Measurements from ENCODE around the gene PFDN2. TPM values are rescaled to one million over a fixed set of nuclear protein-coding genes. Genes with fewer than 3 reads are reported as not detected.

Gene PFDN2
- total and polyA plus RNA-seq, 2 experiments from 2014 or later, result 45.6 to 352 TPM

DNA sequence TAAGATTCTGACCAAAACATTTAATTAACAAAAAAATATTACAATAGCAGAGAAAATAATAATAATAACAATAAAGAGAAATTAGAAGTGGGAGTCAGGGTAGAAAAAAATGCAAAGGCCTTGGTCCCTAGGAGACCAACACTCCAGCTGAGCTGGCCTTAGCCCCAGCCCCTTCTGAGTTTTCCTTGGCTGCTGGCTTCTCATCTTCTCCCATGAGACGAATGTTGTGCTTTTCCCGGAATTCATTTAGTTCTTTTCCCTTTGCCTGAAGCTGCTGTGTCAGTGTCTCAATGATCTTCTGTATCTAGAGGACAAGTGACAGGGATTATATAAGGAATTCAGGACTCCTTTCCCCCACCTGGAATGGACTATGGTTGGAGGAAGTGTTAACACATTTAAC, 17.3 kb downstream of the PFDN2 start (continued):
- TF ChIP-seq, protein P1, sequence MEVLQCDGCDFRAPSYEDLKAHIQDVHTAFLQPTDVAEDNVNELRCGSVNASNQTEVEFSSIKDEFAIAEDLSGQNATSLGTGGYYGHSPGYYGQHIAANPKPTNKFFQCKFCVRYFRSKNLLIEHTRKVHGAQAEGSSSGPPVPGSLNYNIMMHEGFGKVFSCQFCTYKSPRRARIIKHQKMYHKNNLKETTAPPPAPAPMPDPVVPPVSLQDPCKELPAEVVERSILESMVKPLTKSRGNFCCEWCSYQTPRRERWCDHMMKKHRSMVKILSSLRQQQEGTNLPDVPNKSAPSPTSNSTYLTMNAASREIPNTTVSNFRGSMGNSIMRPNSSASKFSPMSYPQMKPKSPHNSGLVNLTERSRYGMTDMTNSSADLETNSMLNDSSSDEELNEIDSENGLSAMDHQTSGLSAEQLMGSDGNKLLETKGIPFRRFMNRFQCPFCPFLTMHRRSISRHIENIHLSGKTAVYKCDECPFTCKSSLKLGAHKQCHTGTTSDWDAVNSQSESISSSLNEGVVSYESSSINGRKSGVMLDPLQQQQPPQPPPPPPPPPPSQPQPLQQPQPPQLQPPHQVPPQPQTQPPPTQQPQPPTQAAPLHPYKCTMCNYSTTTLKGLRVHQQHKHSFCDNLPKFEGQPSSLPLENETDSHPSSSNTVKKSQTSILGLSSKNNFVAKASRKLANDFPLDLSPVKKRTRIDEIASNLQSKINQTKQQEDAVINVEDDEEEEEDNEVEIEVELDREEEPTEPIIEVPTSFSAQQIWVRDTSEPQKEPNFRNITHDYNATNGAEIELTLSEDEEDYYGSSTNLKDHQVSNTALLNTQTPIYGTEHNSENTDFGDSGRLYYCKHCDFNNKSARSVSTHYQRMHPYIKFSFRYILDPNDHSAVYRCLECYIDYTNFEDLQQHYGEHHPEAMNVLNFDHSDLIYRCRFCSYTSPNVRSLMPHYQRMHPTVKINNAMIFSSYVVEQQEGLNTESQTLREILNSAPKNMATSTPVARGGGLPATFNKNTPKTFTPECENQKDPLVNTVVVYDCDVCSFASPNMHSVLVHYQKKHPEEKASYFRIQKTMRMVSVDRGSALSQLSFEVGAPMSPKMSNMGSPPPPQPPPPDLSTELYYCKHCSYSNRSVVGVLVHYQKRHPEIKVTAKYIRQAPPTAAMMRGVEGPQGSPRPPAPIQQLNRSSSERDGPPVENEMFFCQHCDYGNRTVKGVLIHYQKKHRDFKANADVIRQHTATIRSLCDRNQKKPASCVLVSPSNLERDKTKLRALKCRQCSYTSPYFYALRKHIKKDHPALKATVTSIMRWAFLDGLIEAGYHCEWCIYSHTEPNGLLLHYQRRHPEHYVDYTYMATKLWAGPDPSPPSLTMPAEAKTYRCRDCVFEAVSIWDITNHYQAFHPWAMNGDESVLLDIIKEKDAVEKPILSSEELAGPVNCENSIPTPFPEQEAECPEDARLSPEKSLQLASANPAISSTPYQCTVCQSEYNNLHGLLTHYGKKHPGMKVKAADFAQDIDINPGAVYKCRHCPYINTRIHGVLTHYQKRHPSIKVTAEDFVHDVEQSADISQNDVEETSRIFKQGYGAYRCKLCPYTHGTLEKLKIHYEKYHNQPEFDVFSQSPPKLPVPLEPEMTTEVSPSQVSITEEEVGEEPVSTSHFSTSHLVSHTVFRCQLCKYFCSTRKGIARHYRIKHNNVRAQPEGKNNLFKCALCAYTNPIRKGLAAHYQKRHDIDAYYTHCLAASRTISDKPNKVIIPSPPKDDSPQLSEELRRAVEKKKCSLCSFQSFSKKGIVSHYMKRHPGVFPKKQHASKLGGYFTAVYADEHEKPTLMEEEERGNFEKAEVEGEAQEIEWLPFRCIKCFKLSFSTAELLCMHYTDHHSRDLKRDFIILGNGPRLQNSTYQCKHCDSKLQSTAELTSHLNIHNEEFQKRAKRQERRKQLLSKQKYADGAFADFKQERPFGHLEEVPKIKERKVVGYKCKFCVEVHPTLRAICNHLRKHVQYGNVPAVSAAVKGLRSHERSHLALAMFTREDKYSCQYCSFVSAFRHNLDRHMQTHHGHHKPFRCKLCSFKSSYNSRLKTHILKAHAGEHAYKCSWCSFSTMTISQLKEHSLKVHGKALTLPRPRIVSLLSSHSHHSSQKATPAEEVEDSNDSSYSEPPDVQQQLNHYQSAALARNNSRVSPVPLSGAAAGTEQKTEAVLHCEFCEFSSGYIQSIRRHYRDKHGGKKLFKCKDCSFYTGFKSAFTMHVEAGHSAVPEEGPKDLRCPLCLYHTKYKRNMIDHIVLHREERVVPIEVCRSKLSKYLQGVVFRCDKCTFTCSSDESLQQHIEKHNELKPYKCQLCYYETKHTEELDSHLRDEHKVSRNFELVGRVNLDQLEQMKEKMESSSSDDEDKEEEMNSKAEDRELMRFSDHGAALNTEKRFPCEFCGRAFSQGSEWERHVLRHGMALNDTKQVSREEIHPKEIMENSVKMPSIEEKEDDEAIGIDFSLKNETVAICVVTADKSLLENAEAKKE (CRISPR knock-in tag; IDR thresholded peaks at IDR 0.05), result no peak
- no peak for TF ChIP-seq POLR2AphosphoS5 (IDR thresholded peaks at IDR 0.05; ENCODE audit: low read depth)

DNA sequence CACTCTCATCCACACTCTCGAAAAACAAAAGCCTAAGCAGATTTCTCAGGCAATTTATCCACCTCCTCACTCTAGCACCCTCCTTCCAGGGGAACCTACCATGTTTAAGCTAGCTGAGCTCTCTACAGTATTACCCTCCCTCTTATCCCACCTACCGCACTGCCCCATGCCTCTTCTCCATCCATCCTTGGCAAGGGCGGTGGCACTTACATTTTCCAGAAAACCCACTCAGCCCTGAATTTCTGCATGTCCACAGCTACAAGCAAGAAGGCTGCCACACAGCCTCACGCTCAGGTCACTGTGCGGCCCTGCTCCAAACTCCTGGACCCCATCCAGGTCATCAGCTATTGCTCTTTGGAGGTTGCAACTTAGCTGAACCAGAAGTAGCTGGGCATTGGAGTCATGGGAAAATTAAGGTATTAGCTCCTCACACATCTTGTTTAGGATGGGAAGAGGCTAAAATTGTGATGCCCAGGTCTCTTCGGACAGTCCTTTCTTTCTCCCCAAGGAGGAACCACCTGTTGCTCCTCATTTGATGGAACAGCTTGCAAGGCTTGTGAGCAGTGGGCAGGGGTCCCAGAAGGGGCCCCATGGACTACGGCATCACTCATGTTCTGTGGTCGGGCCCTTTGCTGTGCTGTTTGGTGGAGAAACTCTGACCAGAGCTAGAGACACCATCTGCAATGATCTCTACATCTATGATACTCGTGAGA, 18.6 kb downstream of the PFDN2 start:
- peaks cover 7% of the 10 kb centered on the region; the same call in 1 of the 3 replicates for H3K4me1 Mint-ChIP-seq
- H3F3A ChIP-seq (replicated peaks; ENCODE audit: low read depth), result peaks cover 16% of the 10 kb centered on the region
- H3K4me3 Mint-ChIP-seq, result peak overlapping the region; percentile 83
- DNase-seq (ENCODE audit: low spot score) (peak; percentile 20), ATAC-seq (peak; percentile 5; the same call in 2 of the 3 replicates)
- H3K4me1 ChIP-seq (ENCODE audit: insufficient read depth), result no peaks in the 10 kb centered on the region; the same call in 1 of the 2 replicates
- H3K27ac Mint-ChIP-seq, result no peak overlapping the region
- H3K27me3 ChIP-seq (ENCODE audit: insufficient read depth), result no peaks in the 10 kb centered on the region
- H3K36me3 Mint-ChIP-seq (ENCODE audit: low read depth), result peaks cover 18% of the 10 kb centered on the region; the same call in 2 of the 3 replicates
- H2AFZ ChIP-seq, result peak overlapping the region; percentile 99; the same call in 1 of the 2 replicates
- H3K36me3 ChIP-seq (ENCODE audit: insufficient read depth), result no peaks in the 10 kb centered on the region; the same call in 1 of the 2 replicates
- H3K9me3 Mint-ChIP-seq, result peaks cover 3% of the 10 kb centered on the region; the same call in 2 of the 3 replicates
- no peaks in the 10 kb centered on the region for H4K20me1 ChIP-seq (replicated peaks; ENCODE audit: insufficient read depth)
- H3K4me3 ChIP-seq, result peak overlapping the region; percentile 89
- peaks cover 15% of the 10 kb centered on the region for H3K27me3 Mint-ChIP-seq (ENCODE audit: insufficient read depth, low read depth, poor library complexity)
- no peak overlapping the region for H3K27ac ChIP-seq (ENCODE audit: low read depth)
- H3K4me2 ChIP-seq, result peak overlapping the region; percentile 100
- no peaks in the 10 kb centered on the region for H3K9me2 ChIP-seq (ENCODE audit: insufficient read depth)
- peaks cover under 1% of the 10 kb centered on the region; the same call in 1 of the 2 replicates for H3K79me2 ChIP-seq (replicated peaks; ENCODE audit: insufficient read depth)
- TF ChIP-seq EZH2phosphoT487 (IDR thresholded peaks at IDR 0.05; ENCODE audit: unreplicated experiment) (no peak), ZNF114 (CRISPR knock-in tag; IDR thresholded peaks at IDR 0.05) (no peak), POLR2AphosphoS5 (IDR thresholded peaks at IDR 0.05; ENCODE audit: low read depth) (no peak), NANOG (IDR thresholded peaks at IDR 0.05; ENCODE audit: borderline replicate concordance) (no peak), ZNF331 (CRISPR knock-in tag; IDR thresholded peaks at IDR 0.05; ENCODE audit: low read depth) (no peak), JUNB (IDR thresholded peaks at IDR 0.05; ENCODE audit: unreplicated experiment) (no peak), STAT1 (IDR thresholded peaks at IDR 0.05; ENCODE audit: unreplicated experiment) (no peak), EZH2 (IDR thresholded peaks at IDR 0.05; ENCODE audit: low read depth, unreplicated experiment) (no peak)
- TF ChIP-seq, protein P2, sequence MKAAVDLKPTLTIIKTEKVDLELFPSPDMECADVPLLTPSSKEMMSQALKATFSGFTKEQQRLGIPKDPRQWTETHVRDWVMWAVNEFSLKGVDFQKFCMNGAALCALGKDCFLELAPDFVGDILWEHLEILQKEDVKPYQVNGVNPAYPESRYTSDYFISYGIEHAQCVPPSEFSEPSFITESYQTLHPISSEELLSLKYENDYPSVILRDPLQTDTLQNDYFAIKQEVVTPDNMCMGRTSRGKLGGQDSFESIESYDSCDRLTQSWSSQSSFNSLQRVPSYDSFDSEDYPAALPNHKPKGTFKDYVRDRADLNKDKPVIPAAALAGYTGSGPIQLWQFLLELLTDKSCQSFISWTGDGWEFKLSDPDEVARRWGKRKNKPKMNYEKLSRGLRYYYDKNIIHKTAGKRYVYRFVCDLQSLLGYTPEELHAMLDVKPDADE (IDR thresholded peaks at IDR 0.05), result no peak
- TF ChIP-seq, protein P3, sequence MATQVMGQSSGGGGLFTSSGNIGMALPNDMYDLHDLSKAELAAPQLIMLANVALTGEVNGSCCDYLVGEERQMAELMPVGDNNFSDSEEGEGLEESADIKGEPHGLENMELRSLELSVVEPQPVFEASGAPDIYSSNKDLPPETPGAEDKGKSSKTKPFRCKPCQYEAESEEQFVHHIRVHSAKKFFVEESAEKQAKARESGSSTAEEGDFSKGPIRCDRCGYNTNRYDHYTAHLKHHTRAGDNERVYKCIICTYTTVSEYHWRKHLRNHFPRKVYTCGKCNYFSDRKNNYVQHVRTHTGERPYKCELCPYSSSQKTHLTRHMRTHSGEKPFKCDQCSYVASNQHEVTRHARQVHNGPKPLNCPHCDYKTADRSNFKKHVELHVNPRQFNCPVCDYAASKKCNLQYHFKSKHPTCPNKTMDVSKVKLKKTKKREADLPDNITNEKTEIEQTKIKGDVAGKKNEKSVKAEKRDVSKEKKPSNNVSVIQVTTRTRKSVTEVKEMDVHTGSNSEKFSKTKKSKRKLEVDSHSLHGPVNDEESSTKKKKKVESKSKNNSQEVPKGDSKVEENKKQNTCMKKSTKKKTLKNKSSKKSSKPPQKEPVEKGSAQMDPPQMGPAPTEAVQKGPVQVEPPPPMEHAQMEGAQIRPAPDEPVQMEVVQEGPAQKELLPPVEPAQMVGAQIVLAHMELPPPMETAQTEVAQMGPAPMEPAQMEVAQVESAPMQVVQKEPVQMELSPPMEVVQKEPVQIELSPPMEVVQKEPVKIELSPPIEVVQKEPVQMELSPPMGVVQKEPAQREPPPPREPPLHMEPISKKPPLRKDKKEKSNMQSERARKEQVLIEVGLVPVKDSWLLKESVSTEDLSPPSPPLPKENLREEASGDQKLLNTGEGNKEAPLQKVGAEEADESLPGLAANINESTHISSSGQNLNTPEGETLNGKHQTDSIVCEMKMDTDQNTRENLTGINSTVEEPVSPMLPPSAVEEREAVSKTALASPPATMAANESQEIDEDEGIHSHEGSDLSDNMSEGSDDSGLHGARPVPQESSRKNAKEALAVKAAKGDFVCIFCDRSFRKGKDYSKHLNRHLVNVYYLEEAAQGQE (IDR thresholded peaks at IDR 0.05; ENCODE audit: unreplicated experiment), result no peak
